SK-N-SH treated with all-trans-retinoic acid at 6 μM for 48 hours (cell line): ENCODE data around the gene PHKG2.

ENCODE experiments used
- ISL1 ChIP-seq: fragments of 250-450 bp; sonication (Bioruptor Pico); IDR thresholded peaks from 2 replicates; pipeline ENCODE4 v2.1.2; 2022; ENCODE audit warnings: mild to moderate bottlenecking, moderate library complexity
- SNAI2 ChIP-seq: fragments of 250-450 bp; sonication (Bioruptor Pico); IDR thresholded peaks from 2 replicates; pipeline ENCODE4 v1.5.0; 2020; ENCODE audit warnings: mild to moderate bottlenecking, moderate library complexity
- TCF4 ChIP-seq: fragments of 250-450 bp; sonication (Bioruptor Pico); IDR thresholded peaks from 2 replicates; pipeline ENCODE4 v1.8.0; 2021; ENCODE audit warnings: mild to moderate bottlenecking, moderate library complexity, borderline replicate concordance
- TOX ChIP-seq: fragments of 250-450 bp; sonication (Bioruptor Pico); IDR thresholded peaks from 2 replicates; pipeline ENCODE4 v1.8.0; 2021; ENCODE audit warnings: mild to moderate bottlenecking, moderate library complexity, borderline replicate concordance
- ZFP30 ChIP-seq: fragments of 450-650 bp; formaldehyde crosslinking; IDR thresholded peaks from 2 replicates; pipeline ENCODE4 v1.5.0; 2022; ENCODE audit warnings: mild to moderate bottlenecking, moderate library complexity
- ZNF70 ChIP-seq: fragments of 450-650 bp; formaldehyde crosslinking; IDR thresholded peaks from 2 replicates; pipeline ENCODE4 v1.5.0; 2020; ENCODE audit warnings: mild to moderate bottlenecking, moderate library complexity
- ZNF8 ChIP-seq: fragments of 450-650 bp; formaldehyde crosslinking; IDR thresholded peaks from 2 replicates; pipeline ENCODE4 v1.5.0; 2020; ENCODE audit warnings: mild to moderate bottlenecking, moderate library complexity
- TF ChIP-seq, protein P1 (sequence below): fragments of 250-450 bp; sonication (Bioruptor Pico); IDR thresholded peaks from 2 replicates; pipeline ENCODE4 v1.5.1; 2020; ENCODE audit warnings: low read depth, mild to moderate bottlenecking, moderate library complexity
- TF ChIP-seq, protein P2 (sequence below): fragments of 250-450 bp; sonication (Bioruptor Pico); IDR thresholded peaks from 2 replicates; pipeline ENCODE4 v1.5.0; 2020; ENCODE audit warnings: mild to moderate bottlenecking, moderate library complexity
- TF ChIP-seq, protein P3 (sequence below): fragments of 250-450 bp; sonication (Bioruptor Pico); IDR thresholded peaks from 2 replicates; pipeline ENCODE4 v1.8.0; 2020; ENCODE audit warnings: mild to moderate bottlenecking, moderate library complexity, borderline replicate concordance

DNA sequence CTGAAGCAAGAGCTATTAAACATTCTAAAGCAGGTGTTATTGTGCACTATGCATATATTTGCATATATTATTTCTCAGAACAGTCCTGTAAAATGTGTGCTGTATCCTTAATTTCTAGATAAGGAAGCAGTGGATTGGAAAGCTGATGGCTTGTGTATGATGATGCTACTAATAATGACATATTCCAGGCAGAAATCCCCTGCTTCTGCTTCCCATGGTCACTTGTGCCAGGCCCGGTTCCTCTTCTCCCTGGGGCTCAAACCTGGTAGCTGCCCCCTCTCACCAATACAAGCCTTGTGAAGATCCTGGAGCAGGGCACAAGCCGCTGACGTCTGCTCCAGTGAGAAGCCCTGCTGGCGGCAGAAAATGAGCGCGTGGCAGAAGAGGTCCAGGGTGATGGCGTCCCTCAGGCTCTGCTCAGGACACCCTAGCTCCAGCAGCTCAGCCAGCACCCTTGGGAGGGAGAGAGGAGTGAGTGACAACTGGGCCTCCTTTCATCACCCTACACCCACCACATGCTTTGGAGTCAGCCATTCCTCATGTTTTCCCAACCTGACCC is 11.9 kb downstream of the PHKG2 start:
- TF ChIP-seq ZNF8 (CRISPR knock-in tag) (no peak), ZNF70 (CRISPR knock-in tag) (no peak), ISL1 (CRISPR knock-in tag) (no peak), TCF4 (CRISPR knock-in tag) (no peak), TOX (CRISPR knock-in tag) (no peak), ZFP30 (CRISPR knock-in tag) (no peak), SNAI2 (no peak)
- TF ChIP-seq, protein P1, sequence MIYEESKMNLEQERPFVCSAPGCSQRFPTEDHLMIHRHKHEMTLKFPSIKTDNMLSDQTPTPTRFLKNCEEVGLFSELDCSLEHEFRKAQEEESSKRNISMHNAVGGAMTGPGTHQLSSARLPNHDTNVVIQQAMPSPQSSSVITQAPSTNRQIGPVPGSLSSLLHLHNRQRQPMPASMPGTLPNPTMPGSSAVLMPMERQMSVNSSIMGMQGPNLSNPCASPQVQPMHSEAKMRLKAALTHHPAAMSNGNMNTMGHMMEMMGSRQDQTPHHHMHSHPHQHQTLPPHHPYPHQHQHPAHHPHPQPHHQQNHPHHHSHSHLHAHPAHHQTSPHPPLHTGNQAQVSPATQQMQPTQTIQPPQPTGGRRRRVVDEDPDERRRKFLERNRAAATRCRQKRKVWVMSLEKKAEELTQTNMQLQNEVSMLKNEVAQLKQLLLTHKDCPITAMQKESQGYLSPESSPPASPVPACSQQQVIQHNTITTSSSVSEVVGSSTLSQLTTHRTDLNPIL = no peak
- TF ChIP-seq, protein P2, sequence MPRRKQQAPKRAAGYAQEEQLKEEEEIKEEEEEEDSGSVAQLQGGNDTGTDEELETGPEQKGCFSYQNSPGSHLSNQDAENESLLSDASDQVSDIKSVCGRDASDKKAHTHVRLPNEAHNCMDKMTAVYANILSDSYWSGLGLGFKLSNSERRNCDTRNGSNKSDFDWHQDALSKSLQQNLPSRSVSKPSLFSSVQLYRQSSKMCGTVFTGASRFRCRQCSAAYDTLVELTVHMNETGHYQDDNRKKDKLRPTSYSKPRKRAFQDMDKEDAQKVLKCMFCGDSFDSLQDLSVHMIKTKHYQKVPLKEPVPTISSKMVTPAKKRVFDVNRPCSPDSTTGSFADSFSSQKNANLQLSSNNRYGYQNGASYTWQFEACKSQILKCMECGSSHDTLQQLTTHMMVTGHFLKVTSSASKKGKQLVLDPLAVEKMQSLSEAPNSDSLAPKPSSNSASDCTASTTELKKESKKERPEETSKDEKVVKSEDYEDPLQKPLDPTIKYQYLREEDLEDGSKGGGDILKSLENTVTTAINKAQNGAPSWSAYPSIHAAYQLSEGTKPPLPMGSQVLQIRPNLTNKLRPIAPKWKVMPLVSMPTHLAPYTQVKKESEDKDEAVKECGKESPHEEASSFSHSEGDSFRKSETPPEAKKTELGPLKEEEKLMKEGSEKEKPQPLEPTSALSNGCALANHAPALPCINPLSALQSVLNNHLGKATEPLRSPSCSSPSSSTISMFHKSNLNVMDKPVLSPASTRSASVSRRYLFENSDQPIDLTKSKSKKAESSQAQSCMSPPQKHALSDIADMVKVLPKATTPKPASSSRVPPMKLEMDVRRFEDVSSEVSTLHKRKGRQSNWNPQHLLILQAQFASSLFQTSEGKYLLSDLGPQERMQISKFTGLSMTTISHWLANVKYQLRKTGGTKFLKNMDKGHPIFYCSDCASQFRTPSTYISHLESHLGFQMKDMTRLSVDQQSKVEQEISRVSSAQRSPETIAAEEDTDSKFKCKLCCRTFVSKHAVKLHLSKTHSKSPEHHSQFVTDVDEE (CRISPR knock-in tag) = no peak
- TF ChIP-seq, protein P3, sequence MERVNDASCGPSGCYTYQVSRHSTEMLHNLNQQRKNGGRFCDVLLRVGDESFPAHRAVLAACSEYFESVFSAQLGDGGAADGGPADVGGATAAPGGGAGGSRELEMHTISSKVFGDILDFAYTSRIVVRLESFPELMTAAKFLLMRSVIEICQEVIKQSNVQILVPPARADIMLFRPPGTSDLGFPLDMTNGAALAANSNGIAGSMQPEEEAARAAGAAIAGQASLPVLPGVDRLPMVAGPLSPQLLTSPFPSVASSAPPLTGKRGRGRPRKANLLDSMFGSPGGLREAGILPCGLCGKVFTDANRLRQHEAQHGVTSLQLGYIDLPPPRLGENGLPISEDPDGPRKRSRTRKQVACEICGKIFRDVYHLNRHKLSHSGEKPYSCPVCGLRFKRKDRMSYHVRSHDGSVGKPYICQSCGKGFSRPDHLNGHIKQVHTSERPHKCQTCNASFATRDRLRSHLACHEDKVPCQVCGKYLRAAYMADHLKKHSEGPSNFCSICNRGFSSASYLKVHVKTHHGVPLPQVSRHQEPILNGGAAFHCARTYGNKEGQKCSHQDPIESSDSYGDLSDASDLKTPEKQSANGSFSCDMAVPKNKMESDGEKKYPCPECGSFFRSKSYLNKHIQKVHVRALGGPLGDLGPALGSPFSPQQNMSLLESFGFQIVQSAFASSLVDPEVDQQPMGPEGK = no peak
